K562 (cell line): ENCODE data around the gene CDC42EP5. TPM values are rescaled to one million over a fixed set of nuclear protein-coding genes. Genes with fewer than 3 reads are reported as not detected.

Source experiments
- ATAC-seq: fragments of 200-7000 bp; cut with Tn5 transposase; 3 replicates; pipeline ENCODE4 v1.9.1; 2020; ENCODE audit warnings: moderate library complexity
- BruUV-seq: library from RNA; stranded (reverse); fragments of 400-500 nt; replicated peaks from 2 replicates; lab custom pipeline; 2021; lab: Mats Ljungman, UMichigan
- CTCF ChIA-PET: fragments of 300-600 bp; formaldehyde crosslinking; extraction: SDS; loops from one replicate; lab custom pipeline; 2021; ENCODE audit warnings: low intra/inter-chr PET ratio; lab: Yijun Ruan, JAX
- POLR2A ChIA-PET: fragments of 300-600, 350-650 bp; sonication (Branson Sonifier 250); formaldehyde crosslinking; extraction: SDS; loops from one replicate; lab custom pipeline; 2021; ENCODE audit warnings: antibody characterized with exemption, inconsistent platforms; lab: Yijun Ruan, JAX
- DNase-seq, 4 experiments: peaks; one replicate each; pipeline versions ENCODE4 v3.0.0 to v3.0.0-alpha.2; 2011 to 2018; ENCODE audit warnings: low spot score in 3 of 4, mixed read lengths in 3 of 4; ENCODE audit errors: extremely low read depth in 1 of 4
- FAIRE-seq: peaks from 2 replicates; lab custom pipeline; 2011; peaks lifted over from hg19 to GRCh38; lab: Jason Lieb, UNC
- H2AFZ ChIP-seq: 2 replicates; pipeline ENCODE4 v1.6.0; 2011; ENCODE audit warnings: low read depth, low read length, control low read depth, inconsistent platforms
- H3K27ac ChIP-seq: fragments of 200-600 bp; 3 replicates; pipeline ENCODE4 v1.8.0; 2011; ENCODE audit warnings: low read depth, mild to moderate bottlenecking, control low read depth, inconsistent platforms, low read length, moderate library complexity, mixed read lengths; ENCODE audit errors: extremely low read depth
- H3K27me3 ChIP-seq, 2 experiments: fragments of 300-600 bp in 1 of 2; 2 replicates in 1 of 2; 3 replicates in 1 of 2; pipeline versions ENCODE4 v1.6.0 to v1.8.0; 2011; ENCODE audit warnings: inconsistent platforms in 2 of 2, low read length in 2 of 2, mild to moderate bottlenecking in 1 of 2, mixed read lengths in 1 of 2, moderate library complexity in 1 of 2; ENCODE audit not compliant: control insufficient read depth in 2 of 2, insufficient read depth in 2 of 2
- H3K36me3 ChIP-seq: fragments of 300-600 bp; 3 replicates; pipeline ENCODE4 v1.8.0; 2011; ENCODE audit warnings: mild to moderate bottlenecking, low read length, inconsistent platforms; ENCODE audit not compliant: control insufficient read depth, insufficient read depth
- H3K4me1 ChIP-seq, 2 experiments: fragments of 200-600 bp in 1 of 2; replicated peaks in 1 of 2; 2 replicates in 1 of 2; 3 replicates in 1 of 2; pipeline versions ENCODE4 v1.5.1 to v1.8.0; 2011; ENCODE audit warnings: inconsistent platforms in 2 of 2, low read length in 2 of 2, mild to moderate bottlenecking in 1 of 2, mixed read lengths in 1 of 2, moderate library complexity in 1 of 2; ENCODE audit not compliant: control insufficient read depth in 2 of 2, insufficient read depth in 2 of 2
- H3K4me2 ChIP-seq: 2 replicates; pipeline ENCODE4 v1.6.1; 2011; ENCODE audit warnings: low read length, control low read depth, inconsistent platforms, mixed read lengths; ENCODE audit not compliant: insufficient read depth
- H3K4me3 ChIP-seq: fragments of 200-600 bp; sonication (generic), shearing (Covaris generic); 2 replicates; pipeline ENCODE4 v1.5.1; 2016; ENCODE audit warnings: control low read depth, inconsistent platforms
- H3K79me2 ChIP-seq: fragments of 200-600 bp; 3 replicates; pipeline ENCODE4 v1.8.0; 2011; ENCODE audit warnings: low read length, inconsistent platforms; ENCODE audit not compliant: control insufficient read depth, insufficient read depth
- H3K9ac ChIP-seq, 2 experiments: 2 replicates each; pipeline versions ENCODE4 v1.6.0 to v1.6.1; 2011; ENCODE audit warnings: low read depth in 2 of 2, low read length in 2 of 2, control low read depth in 1 of 2, inconsistent platforms in 1 of 2, mild to moderate bottlenecking in 1 of 2, mixed read lengths in 1 of 2; ENCODE audit not compliant: insufficient read depth in 1 of 2
- H3K9me1 ChIP-seq: one replicate; pipeline ENCODE4 v1.6.0; 2011; ENCODE audit warnings: inconsistent platforms, mild to moderate bottlenecking, low read length, moderate library complexity; ENCODE audit not compliant: control insufficient read depth, insufficient read depth
- H3K9me3 ChIP-seq: replicated peaks from 2 replicates; pipeline ENCODE4 v1.5.1; 2011; ENCODE audit warnings: low read depth, low read length, inconsistent platforms; ENCODE audit not compliant: control insufficient read depth, insufficient read depth
- H4K20me1 ChIP-seq: replicated peaks from 2 replicates; pipeline ENCODE4 v1.6.1; 2011; ENCODE audit warnings: low read length, inconsistent platforms, mixed read lengths; ENCODE audit not compliant: control insufficient read depth, insufficient read depth
- POLR2G ChIP-seq: fragments of 200-400 bp; formaldehyde crosslinking; IDR thresholded peaks from 2 replicates; pipeline ENCODE4 v1.6.1; 2017; ENCODE audit warnings: low read depth, mild to moderate bottlenecking, antibody characterized with exemption, low read length, moderate library complexity
- RBFOX2 ChIP-seq: fragments of 200-400 bp; formaldehyde crosslinking; IDR thresholded peaks from 2 replicates; pipeline ENCODE4 v1.6.1; 2017; ENCODE audit warnings: low read depth, mild to moderate bottlenecking, low read length, moderate library complexity
- WGBS: fragments of 100-300 bp; shearing (Covaris generic); methylation state at CpG from one replicate; pipeline ENCODE4 v1.1.6; 2016; ENCODE audit warnings: low coverage, mixed read lengths; ENCODE audit not compliant: insufficient coverage; ENCODE audit errors: missing lambda C conversion rate; 5-methylcytosine and 5-hydroxymethylcytosine counted together
- in situ Hi-C: fragments of 300-500 bp; cut with MboI; formaldehyde crosslinking; loops from 4 replicates; pipeline ENCODE4 v1.15.0; 2018; ENCODE audit warnings: inconsistent platforms, mixed read lengths
- intact Hi-C: fragments of 100-400 bp; cut with micrococcal nuclease; formaldehyde crosslinking; loops from 2 replicates; pipeline ENCODE4 v1.14.2; 2022
- polyA plus RNA-seq, 8 experiments: library from polyadenylated mRNA; depleted of rRNA in 4 of 8; stranded (reverse) in 5 of 8; unstranded in 3 of 8; fragments of >200 nt; fragmentation: Nextera tagmentation in 2 of 8; fragmentation: Illumina TruSeq in 1 of 8; extraction: Ambion mirVana in 2 of 8; extraction: Trizol in 1 of 8; gene quantifications; 2 replicates each; pipeline versions ENCODE4 v1.2.1 to v1.2.3, GENCODE V29; 2011 to 2014; ENCODE audit warnings: inconsistent platforms in 1 of 8, missing spikeins in 1 of 8
- total RNA-seq, 7 experiments: library from RNA; depleted of rRNA in 6 of 7; stranded (reverse); fragments of >200 nt in 6 of 7; fragmentation: Illumina TruSeq in 2 of 7; extraction: Trizol in 2 of 7; gene quantifications; 2 replicates each; pipeline versions ENCODE4 v1.2.1 to v1.2.3, GENCODE V29; 2011 to 2021; ENCODE audit warnings: low replicate concordance in 1 of 7
- TF ChIP-seq, protein P1 (sequence below): fragments of 450-650 bp; formaldehyde crosslinking; IDR thresholded peaks from 2 replicates; pipeline ENCODE4 v1.4.0; 2022; ENCODE audit warnings: missing genetic modification characterization

Gene CDC42EP5
- total and polyA plus RNA-seq, 9 of the 15 experiments (the other 6 are each of a cell fraction or from before 2014, with no cell fraction given): 0.15 to 0.38 TPM; not detected in 7

DNA sequence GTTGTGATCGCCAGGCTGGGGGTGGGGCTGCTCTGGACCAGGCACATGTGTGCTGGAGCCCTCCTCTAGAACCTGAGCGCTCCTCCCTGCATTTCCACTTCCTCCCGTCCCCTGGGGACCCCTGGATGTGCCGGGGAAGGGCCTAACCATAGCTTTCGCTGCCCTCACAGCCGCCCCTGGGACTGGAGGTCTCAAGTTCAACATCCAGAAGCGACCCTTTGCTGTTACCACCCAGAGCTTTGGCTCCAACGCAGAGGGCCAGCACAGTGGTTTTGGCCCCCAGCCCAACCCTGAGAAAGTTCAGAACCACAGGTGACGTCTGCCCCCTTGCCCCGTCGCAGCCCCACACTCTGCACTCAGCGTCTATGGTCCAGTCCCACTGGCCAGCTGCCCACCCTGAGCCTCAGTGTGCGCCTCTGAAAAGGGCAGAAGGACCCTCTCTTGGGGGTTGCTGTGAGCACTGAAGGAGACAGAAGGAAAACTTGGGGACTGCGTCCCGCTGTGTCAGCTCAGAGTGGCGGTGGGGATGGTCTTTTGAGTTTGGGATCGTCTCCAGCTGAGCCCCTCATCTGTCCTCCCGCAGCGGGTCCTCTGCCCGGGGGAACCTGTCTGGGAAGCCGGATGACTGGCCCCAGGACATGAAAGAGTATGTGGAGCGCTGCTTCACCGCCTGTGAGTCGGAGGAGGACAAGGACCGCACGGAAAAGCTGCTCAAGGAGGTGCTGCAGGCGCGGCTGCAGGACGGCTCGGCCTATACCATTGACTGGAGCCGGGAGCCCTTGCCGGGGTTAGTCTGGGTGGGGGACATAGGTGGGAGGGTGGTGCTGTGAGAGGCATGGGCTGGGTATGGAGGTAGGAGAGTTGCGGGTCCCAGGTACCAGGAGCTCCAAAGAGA lies 18.1 kb downstream of the CDC42EP5 start:
- no peak overlapping the region for H3K4me2 ChIP-seq
- H3K36me3 ChIP-seq: peaks cover 97% of the 10 kb centered on the region
- ChIA-PET CTCF (no interaction called here), POLR2A (interaction anchor here (3.4 kb wide), 1 partner anchor 8 kb away, joined by 34 read pairs; the partner anchor contains the start of gene LENG9)
- BruUV-seq: no TSS peak
- peaks cover 11 to 32% of the 10 kb centered on the region in 2 experiments; a peak in 4 of 5 replicates for H3K4me1 ChIP-seq
- peak in 1 of 4 experiments; percentile 9 for DNase-seq
- in situ Hi-C loops (no loop called here), intact Hi-C loops (no loop called here)
- H2AFZ ChIP-seq: no peak overlapping the region
- TF ChIP-seq, protein P1, sequence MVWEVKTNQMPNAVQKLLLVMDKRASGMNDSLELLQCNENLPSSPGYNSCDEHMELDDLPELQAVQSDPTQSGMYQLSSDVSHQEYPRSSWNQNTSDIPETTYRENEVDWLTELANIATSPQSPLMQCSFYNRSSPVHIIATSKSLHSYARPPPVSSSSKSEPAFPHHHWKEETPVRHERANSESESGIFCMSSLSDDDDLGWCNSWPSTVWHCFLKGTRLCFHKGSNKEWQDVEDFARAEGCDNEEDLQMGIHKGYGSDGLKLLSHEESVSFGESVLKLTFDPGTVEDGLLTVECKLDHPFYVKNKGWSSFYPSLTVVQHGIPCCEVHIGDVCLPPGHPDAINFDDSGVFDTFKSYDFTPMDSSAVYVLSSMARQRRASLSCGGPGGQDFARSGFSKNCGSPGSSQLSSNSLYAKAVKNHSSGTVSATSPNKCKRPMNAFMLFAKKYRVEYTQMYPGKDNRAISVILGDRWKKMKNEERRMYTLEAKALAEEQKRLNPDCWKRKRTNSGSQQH (CRISPR knock-in tag): no peak
- TF ChIP-seq POLR2G: peak; percentile 36
- TF ChIP-seq RBFOX2: peak; percentile 64
- WGBS: 97% methylated on average over 28 of the region's 33 CpGs
- H3K9me1 ChIP-seq: peaks cover 12% of the 10 kb centered on the region
- no peak overlapping the region for H3K4me3 ChIP-seq
- peaks cover 36% of the 10 kb centered on the region for H4K20me1 ChIP-seq
- H3K79me2 ChIP-seq: peaks cover 43% of the 10 kb centered on the region
- no peak for ATAC-seq
- H3K27me3 ChIP-seq: no peaks in the 10 kb centered on the region
- no peak overlapping the region for H3K27ac ChIP-seq
- FAIRE-seq: no peak
- H3K9ac ChIP-seq: 0 out of 4 replicates have a peak overlapping the region, but pooled peaks of 1 of the 2 experiments have one; percentile 4
- no peaks in the 10 kb centered on the region for H3K9me3 ChIP-seq
